Transverse colon (tissue), 4 donors: ENCODE measurements around the gene BTBD17.

ENCODE experiments used
- CTCF ChIP-seq, 5 experiments: fragments of 200-600 bp in 3 of 5; fragments of 450-650 bp in 2 of 5; sonication (generic) in 3 of 5; IDR thresholded peaks; 1 replicate in 2 of 5; 2 replicates in 3 of 5; pipeline ENCODE4 v1.5.1; 2016 to 2017; ENCODE audit warnings: antibody characterized with exemption in 5 of 5, inconsistent platforms in 3 of 5, mild to moderate bottlenecking in 2 of 5, moderate library complexity in 1 of 5
- POLR2A ChIP-seq: fragments of 450-650 bp; IDR thresholded peaks from one replicate; pipeline ENCODE4 v1.6.1; 2016; ENCODE audit warnings: antibody characterized with exemption, mild to moderate bottlenecking, moderate library complexity
- POLR2AphosphoS5 ChIP-seq, 3 donors: sonication (generic); formaldehyde crosslinking; IDR thresholded peaks; one replicate each; pipeline ENCODE4 v1.6.1; 2016; ENCODE audit warnings: antibody characterized with exemption in 3 of 3

GRCh38 chr17:74387365-74388218, 25.9 kb upstream of the BTBD17 start:
- TF ChIP-seq CTCF (IDR thresholded peaks at IDR 0.05): peak in 1 of 5 experiments; percentile 19
- TF ChIP-seq POLR2AphosphoS5 (IDR thresholded peaks at IDR 0.05): no peak
- no peak for TF ChIP-seq POLR2A
